ACC112 (cell line): ENCODE data around the gene PPP1CA.
A peak's percentile ranks its signal among the peaks of the same experiment; 100 is the strongest.

ENCODE experiments used
- H2AFZ ChIP-seq: fragments of 200-600 bp; sonication (generic); one replicate; pipeline ENCODE4 v1.6.0; 2017; ENCODE audit warnings: antibody characterized with exemption, low read length; ENCODE audit not compliant: unreplicated experiment
- H3K27ac ChIP-seq: fragments of 200-600 bp; sonication (generic); 2 replicates; pipeline ENCODE4 v1.5.1; 2014; ENCODE audit warnings: low read depth, mild to moderate bottlenecking, antibody characterized with exemption, low read length, moderate library complexity
- H3K27me3 ChIP-seq: fragments of 200-600 bp; sonication (generic); 2 replicates; pipeline ENCODE4 v1.6.1; 2014; ENCODE audit warnings: mild to moderate bottlenecking, antibody characterized with exemption, low read length, moderate library complexity, mixed read lengths; ENCODE audit not compliant: insufficient read depth
- H3K36me3 ChIP-seq: fragments of 200-600 bp; sonication (generic); 2 replicates; pipeline ENCODE4 v1.6.1; 2016; ENCODE audit warnings: mild to moderate bottlenecking, antibody characterized with exemption, low read length, moderate library complexity, mixed read lengths; ENCODE audit not compliant: insufficient read depth
- H3K4me1 ChIP-seq: fragments of 200-600 bp; sonication (generic); one replicate; pipeline ENCODE4 v1.6.1; 2016; ENCODE audit warnings: low read length, mixed read lengths; ENCODE audit not compliant: insufficient read depth, unreplicated experiment, control insufficient read depth
- H3K4me3 ChIP-seq: fragments of 200-600 bp; sonication (generic); 2 replicates; pipeline ENCODE4 v1.5.1; 2014; ENCODE audit warnings: mild to moderate bottlenecking, low read depth, low read length
- H3K79me2 ChIP-seq: fragments of 200-600 bp; sonication (generic); one replicate; pipeline ENCODE4 v1.6.0; 2016; ENCODE audit warnings: low read length; ENCODE audit not compliant: control insufficient read depth, unreplicated experiment, insufficient read depth

Gene PPP1CA

GRCh38 chr11:67421430-67422031, 19.9 kb upstream of the PPP1CA start:
- peaks cover 7% of the 10 kb centered on the region for H3K4me1 ChIP-seq
- H3K79me2 ChIP-seq: no peaks in the 10 kb centered on the region
- no peaks in the 10 kb centered on the region for H3K27me3 ChIP-seq
- peak overlapping the region; percentile 92 for H3K4me3 ChIP-seq
- no peaks in the 10 kb centered on the region for H3K36me3 ChIP-seq
- H2AFZ ChIP-seq: no peak overlapping the region
- H3K27ac ChIP-seq: no peak overlapping the region

- H3K27ac ChIP-seq: no peak overlapping the region
- no peaks in the 10 kb centered on the region for H3K79me2 ChIP-seq
- H3K4me3 ChIP-seq: peak overlapping the region; percentile 92
- no peaks in the 10 kb centered on the region for H3K36me3 ChIP-seq
- peak overlapping the region; percentile 94 for H2AFZ ChIP-seq
- H3K27me3 ChIP-seq: no peaks in the 10 kb centered on the region
- peaks cover 7% of the 10 kb centered on the region for H3K4me1 ChIP-seq
These were observed 19.2 kb upstream of the PPP1CA start for GRCh38 chr11:67420646-67421429.

- Histone ChIP-seq H3K27me3 (no peaks in the 10 kb centered on the region; the same call in 1 of the 2 replicates), H3K4me1 (peaks cover 7% of the 10 kb centered on the region), H3K27ac (no peak overlapping the region), H2AFZ (no peak overlapping the region), H3K36me3 (no peaks in the 10 kb centered on the region), H3K79me2 (no peaks in the 10 kb centered on the region), H3K4me3 (peak overlapping the region; percentile 92)
These were observed 18.5 kb upstream of the PPP1CA start for GRCh38 chr11:67420147-67420645.

- Histone ChIP-seq H3K27me3 (no peaks in the 10 kb centered on the region; the same call in 1 of the 2 replicates), H3K4me1 (peaks cover 7% of the 10 kb centered on the region), H3K36me3 (no peaks in the 10 kb centered on the region), H3K27ac (no peak overlapping the region), H3K79me2 (no peaks in the 10 kb centered on the region), H2AFZ (no peak overlapping the region), H3K4me3 (no peak overlapping the region)
These were observed 17.8 kb upstream of the PPP1CA start for GRCh38 chr11:67419325-67420049.

GRCh38 chr11:67418476-67419281, 17.0 kb upstream of the PPP1CA start:
- Histone ChIP-seq H3K27me3 (no peaks in the 10 kb centered on the region; the same call in 1 of the 2 replicates), H2AFZ (no peak overlapping the region), H3K36me3 (no peaks in the 10 kb centered on the region), H3K4me1 (peaks cover 7% of the 10 kb centered on the region), H3K27ac (no peak overlapping the region), H3K4me3 (no peak overlapping the region), H3K79me2 (no peaks in the 10 kb centered on the region)

- peaks cover 7% of the 10 kb centered on the region for H3K4me1 ChIP-seq
- no peak overlapping the region for H3K27ac ChIP-seq
- no peak overlapping the region for H3K4me3 ChIP-seq
- no peaks in the 10 kb centered on the region; the same call in 1 of the 2 replicates for H3K27me3 ChIP-seq
- H2AFZ ChIP-seq: no peak overlapping the region
- no peaks in the 10 kb centered on the region for H3K79me2 ChIP-seq
- no peaks in the 10 kb centered on the region for H3K36me3 ChIP-seq
These were observed 15.8 kb upstream of the PPP1CA start for GRCh38 chr11:67417425-67417824.

GRCh38 chr11:67416416-67417335, 15.0 kb upstream of the PPP1CA start:
- H3K36me3 ChIP-seq: no peaks in the 10 kb centered on the region
- no peaks in the 10 kb centered on the region for H3K79me2 ChIP-seq
- H3K27me3 ChIP-seq: peaks cover under 1% of the 10 kb centered on the region; the same call in 1 of the 2 replicates
- H3K4me3 ChIP-seq: no peak overlapping the region
- peaks cover 7% of the 10 kb centered on the region for H3K4me1 ChIP-seq
- no peak overlapping the region for H2AFZ ChIP-seq
- no peak overlapping the region for H3K27ac ChIP-seq

- Histone ChIP-seq H3K4me3 (peak within 1 kb of the TSS; percentile 73), H2AFZ (no peak within 1 kb of the TSS), H3K36me3 (no peaks in the 10 kb centered on the region), H3K27me3 (peaks cover 9% of the 10 kb centered on the region), H3K4me1 (peaks cover 7% of the 10 kb centered on the region), H3K79me2 (no peaks in the 10 kb centered on the region), H3K27ac (no peak within 1 kb of the TSS)
These were observed 14.0 kb upstream of the PPP1CA start, which contains the start of gene CARNS1 for GRCh38 chr11:67415501-67416304. CARNS1 (plus strand) TSS chr11:67415678; CDS start chr11:67416200, 522 bp downstream.
